NB4 (cell line): ENCODE data around the gene TMEM187.

Experiments
- CTCF ChIP-seq: IDR thresholded peaks from one replicate; pipeline ENCODE4 v1.5.1; 2012; ENCODE audit warnings: low read depth, low read length
- MAX ChIP-seq: IDR thresholded peaks from 2 replicates; pipeline ENCODE4 v1.6.1; 2011; ENCODE audit warnings: low read depth, low read length
- MYC ChIP-seq: IDR thresholded peaks from 2 replicates; pipeline ENCODE4 v1.6.1; 2011; ENCODE audit warnings: low read depth, low read length
- POLR2A ChIP-seq: IDR thresholded peaks from 2 replicates; pipeline ENCODE4 v1.6.1; 2011; ENCODE audit warnings: mild to moderate bottlenecking; ENCODE audit not compliant: insufficient read length; ENCODE audit errors: extremely low read depth

- TF ChIP-seq MAX (no peak), CTCF (no peak), POLR2A (no peak), MYC (no peak)
Measured at GRCh38 chrX:153958605-153959004, 13.9 kb upstream of the TMEM187 start.
